Measurements from ENCODE around the gene MCAM. TPM values are rescaled to one million over a fixed set of nuclear protein-coding genes. Genes with fewer than 3 reads are reported as not detected.

Gene MCAM
- total and polyA plus RNA-seq, 2 donors (not counting 3 experiments of a cell fraction or from before 2014, with no cell fraction given), result 1,027 to 2,543 TPM

- Histone ChIP-seq H3K36me3 (ENCODE audit: control insufficient read depth in 2 of 2, extremely low read depth in 1 of 2, insufficient read depth in 2 of 2, low read length in 2 of 2) (no peaks in the 10 kb centered on the region), H3K27me3 (ENCODE audit: control insufficient read depth in 2 of 2, insufficient read depth in 2 of 2, low read length in 2 of 2) (peaks cover 0 to 3% of the 10 kb centered on the region in 2 experiments), H2AFZ (ENCODE audit: low read depth, low read length) (no peak overlapping the region), H3K79me2 (ENCODE audit: control insufficient read depth, insufficient read depth, low read length) (no peaks in the 10 kb centered on the region), H3K9me1 (replicated peaks; ENCODE audit: control insufficient read depth, extremely low read depth, insufficient read depth, low read length) (no peaks in the 10 kb centered on the region), H4K20me1 (replicated peaks; ENCODE audit: control insufficient read depth, extremely low read depth, insufficient read depth, low read length) (no peaks in the 10 kb centered on the region), H3K4me3 (replicated peaks in 1 of 3; ENCODE audit: insufficient read depth in 1 of 3, low read depth in 1 of 3, low read length in 3 of 3) (no peak overlapping the region), H3K4me2 (ENCODE audit: insufficient read depth, low read length) (no peak overlapping the region), H3K9ac (replicated peaks; ENCODE audit: extremely low read depth, insufficient read depth, low read length) (no peak overlapping the region), H3K4me1 (ENCODE audit: control insufficient read depth, extremely low read depth, insufficient read depth, low read length) (peaks cover 5% of the 10 kb centered on the region), H3K27ac (ENCODE audit: insufficient read depth, low read depth, low read length) (no peak overlapping the region), H3K9me3 (replicated peaks; ENCODE audit: control insufficient read depth, insufficient read depth, low read length) (no peaks in the 10 kb centered on the region)
- intact Hi-C loops (cut with micrococcal nuclease), result no loop called here
- FAIRE-seq (no peak), DNase-seq (ENCODE audit: low read depth, low spot score) (no peak)
- POLR2A ChIA-PET, result no interaction called here
- dilution Hi-C loops (cut with MboI; ENCODE audit: extremely low pct_ligation_motif_present, low sequenced_read_pairs), result no loop called here
- TF ChIP-seq FOS (IDR thresholded peaks at IDR 0.05; ENCODE audit: borderline replicate concordance, insufficient read depth, low read length), result no peak
- no peak for TF ChIP-seq EZH2 (IDR thresholded peaks at IDR 0.05; ENCODE audit: borderline replicate concordance, low read depth, low read length, severe bottlenecking)
- TF ChIP-seq JUN (IDR thresholded peaks at IDR 0.05; ENCODE audit: borderline replicate concordance, insufficient read depth, insufficient read length, low read depth), result no peak
- TF ChIP-seq, protein P1, sequence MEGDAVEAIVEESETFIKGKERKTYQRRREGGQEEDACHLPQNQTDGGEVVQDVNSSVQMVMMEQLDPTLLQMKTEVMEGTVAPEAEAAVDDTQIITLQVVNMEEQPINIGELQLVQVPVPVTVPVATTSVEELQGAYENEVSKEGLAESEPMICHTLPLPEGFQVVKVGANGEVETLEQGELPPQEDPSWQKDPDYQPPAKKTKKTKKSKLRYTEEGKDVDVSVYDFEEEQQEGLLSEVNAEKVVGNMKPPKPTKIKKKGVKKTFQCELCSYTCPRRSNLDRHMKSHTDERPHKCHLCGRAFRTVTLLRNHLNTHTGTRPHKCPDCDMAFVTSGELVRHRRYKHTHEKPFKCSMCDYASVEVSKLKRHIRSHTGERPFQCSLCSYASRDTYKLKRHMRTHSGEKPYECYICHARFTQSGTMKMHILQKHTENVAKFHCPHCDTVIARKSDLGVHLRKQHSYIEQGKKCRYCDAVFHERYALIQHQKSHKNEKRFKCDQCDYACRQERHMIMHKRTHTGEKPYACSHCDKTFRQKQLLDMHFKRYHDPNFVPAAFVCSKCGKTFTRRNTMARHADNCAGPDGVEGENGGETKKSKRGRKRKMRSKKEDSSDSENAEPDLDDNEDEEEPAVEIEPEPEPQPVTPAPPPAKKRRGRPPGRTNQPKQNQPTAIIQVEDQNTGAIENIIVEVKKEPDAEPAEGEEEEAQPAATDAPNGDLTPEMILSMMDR (IDR thresholded peaks at IDR 0.05; ENCODE audit: extremely low read depth in 1 of 2, insufficient read depth in 1 of 2, low read depth in 1 of 2, low read length in 2 of 2), result no peak
- no peak for TF ChIP-seq POLR2A (IDR thresholded peaks at IDR 0.05; ENCODE audit: low read depth, low read length)
- no peak for TF ChIP-seq GATA2 (IDR thresholded peaks at IDR 0.05; ENCODE audit: insufficient read depth, insufficient read length, low read depth, low read length)
- CTCF ChIA-PET, result interaction anchor here (1.2 to 6.2 kb wide), 5 partner anchors 8 to 33 kb away, joined by 5 to 55 read pairs (median 5); no protein-coding TSS in a partner anchor
- no TSS peak for BruUV-seq (replicated peaks)
Measured at GRCh38 chr11:119347940-119348605, 31.1 kb upstream of the MCAM start.

Measured in endothelial cell of umbilical vein (primary cell).